GM19324 (cell line): Measurements from ENCODE around the gene RNF40.
"Not testable (repeated sequence)": the region's sequence is repeated elsewhere in the genome, so short reads cannot be mapped to it uniquely, and the experiment has no call there.

Source experiments
- ATAC-seq: cut with Tn5 transposase; IDR thresholded peaks from one replicate; pipeline ENCODE4 v1.9.1; 2021; ENCODE audit warnings: mild to moderate bottlenecking, moderate library complexity; ENCODE audit not compliant: unreplicated experiment, low FRiP score

Gene RNF40

GRCh38 chr16:30809675-30810074 lies 47.6 kb downstream of the RNF40 start:
- ATAC-seq: not testable (repeated sequence)

- ATAC-seq: no peak
These were observed 51.7 kb downstream of the RNF40 start for GRCh38 chr16:30813821-30814189.

GRCh38 chr16:30816769-30817168 lies 54.6 kb downstream of the RNF40 start:
- ATAC-seq: no peak

DNA sequence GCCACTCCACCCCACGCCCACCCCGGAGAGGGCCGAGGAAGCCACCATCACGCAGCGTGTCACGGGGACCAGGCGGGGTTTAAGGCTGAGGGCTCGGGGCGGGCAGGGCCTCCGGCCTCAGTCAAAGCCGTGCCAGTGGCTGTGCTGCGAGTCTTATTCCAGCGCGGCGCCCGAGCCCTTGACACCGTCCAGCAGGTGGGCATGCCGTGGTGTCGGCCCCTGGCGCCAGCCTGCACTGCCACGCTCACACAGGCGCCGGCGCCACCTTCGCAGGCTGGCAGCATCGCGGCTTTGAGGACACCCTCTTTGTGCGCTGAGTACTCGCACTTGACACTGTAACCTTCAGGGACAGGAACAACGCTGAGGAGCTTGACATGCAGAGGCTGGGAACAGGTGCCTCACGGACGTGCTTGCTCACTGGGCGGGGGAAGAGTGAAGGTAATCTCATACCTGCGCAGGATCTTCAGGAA lies 58.9 kb downstream of the RNF40 start:
- ATAC-seq: no peak

DNA sequence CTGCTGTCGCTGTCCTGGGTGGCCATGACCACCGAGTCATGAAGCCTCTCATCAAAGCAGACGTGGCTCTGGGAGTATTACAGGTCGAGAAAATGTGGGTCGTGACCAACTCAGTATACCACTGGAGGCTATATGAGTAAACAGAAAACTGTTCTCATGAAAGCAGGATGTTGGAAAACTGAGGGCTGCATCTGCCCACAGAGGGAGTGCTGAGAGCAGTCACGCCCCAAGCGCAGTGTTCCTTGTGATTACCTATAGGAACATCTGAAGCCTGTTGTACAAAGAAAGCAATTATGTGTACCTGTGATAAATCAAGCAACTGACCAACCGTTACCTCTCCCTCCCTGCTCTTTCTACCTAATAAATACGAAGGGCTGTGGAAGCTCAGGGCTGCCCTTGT lies 59.3 kb downstream of the RNF40 start:
- not testable (repeated sequence) for ATAC-seq

- no peak for ATAC-seq
These were observed 59.8 kb downstream of the RNF40 start for GRCh38 chr16:30821891-30822290.
